HG02981 (cell line): ENCODE measurements around the gene LAPTM5.

Source experiments
- ATAC-seq: cut with Tn5 transposase; IDR thresholded peaks from one replicate; pipeline ENCODE4 v1.9.1; 2021; ENCODE audit warnings: mild to moderate bottlenecking, moderate library complexity; ENCODE audit not compliant: unreplicated experiment

Gene LAPTM5

GRCh38 chr1:30745156-30745833, 12.3 kb downstream of the LAPTM5 start:
- no peak for ATAC-seq

GRCh38 chr1:30744060-30744756, 13.4 kb downstream of the LAPTM5 start:
- ATAC-seq, result no peak

- ATAC-seq, result no peak
These were observed 14.0 kb downstream of the LAPTM5 start for GRCh38 chr1:30743584-30744059.

GRCh38 chr1:30742963-30743559, 14.5 kb downstream of the LAPTM5 start:
- no peak for ATAC-seq

GRCh38 chr1:30742300-30742962, 15.1 kb downstream of the LAPTM5 start:
- no peak for ATAC-seq

GRCh38 chr1:30741239-30741894, 16.2 kb downstream of the LAPTM5 start:
- no peak for ATAC-seq

- ATAC-seq, result no peak
These were observed 17.0 kb downstream of the LAPTM5 start for GRCh38 chr1:30740251-30741238.

GRCh38 chr1:30739601-30740000, 18.0 kb downstream of the LAPTM5 start:
- no peak for ATAC-seq

- no peak for ATAC-seq
These were observed 18.6 kb downstream of the LAPTM5 start for GRCh38 chr1:30738715-30739559.

GRCh38 chr1:30738040-30738714, 19.4 kb downstream of the LAPTM5 start:
- no peak for ATAC-seq

- ATAC-seq, result no peak
These were observed 20.1 kb downstream of the LAPTM5 start for GRCh38 chr1:30737357-30738039.

GRCh38 chr1:30735668-30736498, 21.7 kb downstream of the LAPTM5 start:
- ATAC-seq, result no peak

- ATAC-seq, result no peak
These were observed 22.4 kb downstream of the LAPTM5 start for GRCh38 chr1:30735124-30735523.

GRCh38 chr1:30734580-30734979, 23.0 kb downstream of the LAPTM5 start:
- ATAC-seq, result no peak

- ATAC-seq, result no peak
These were observed 23.5 kb downstream of the LAPTM5 start for GRCh38 chr1:30734106-30734505.

- ATAC-seq, result no peak
These were observed 24.1 kb downstream of the LAPTM5 start for GRCh38 chr1:30733493-30733892.
